ENCODE measurements around the gene CIDEB.

Gene CIDEB

GRCh38 chr14:24272467-24272866, 35.3 kb downstream of the CIDEB start:
- no peaks in the 10 kb centered on the region for H4K20me1 ChIP-seq (ENCODE audit: insufficient read depth, low read length)
- 0 out of 2 replicates have a peak, but pooled peaks cover 5% of the 10 kb centered on the region for H3K79me2 ChIP-seq (ENCODE audit: low read length)
- H3K36me3 ChIP-seq (replicated peaks; ENCODE audit: insufficient read depth, low read length) = no peaks in the 10 kb centered on the region
- no peaks in the 10 kb centered on the region for H3K27me3 ChIP-seq (replicated peaks; ENCODE audit: insufficient read depth, low read length)
- peaks cover 19% of the 10 kb centered on the region for H3K4me1 ChIP-seq (ENCODE audit: low read length)
- no peak overlapping the region for H2AFZ ChIP-seq (ENCODE audit: low read length)
- no peaks in the 10 kb centered on the region for H3K9me2 ChIP-seq (replicated peaks; ENCODE audit: insufficient read depth, low read length)
- no peaks in the 10 kb centered on the region for H3K9me3 ChIP-seq (replicated peaks; ENCODE audit: insufficient read depth, low read length)
- no peak for DNase-seq
- no peak overlapping the region; the same call in 1 of the 2 replicates for H3K9ac ChIP-seq (ENCODE audit: low read length)
- H3F3A ChIP-seq (ENCODE audit: insufficient read depth, low read length) = 0 out of 2 replicates have a peak, but pooled peaks cover 6% of the 10 kb centered on the region
- no peak overlapping the region for H3K27ac ChIP-seq (ENCODE audit: low read length)
- no peak overlapping the region for H3K4me3 ChIP-seq (ENCODE audit: low read length)
- H3K4me2 ChIP-seq (ENCODE audit: low read depth, low read length) = 0 out of 2 replicates have a peak overlapping the region, but pooled peaks have one; percentile 65
- TF ChIP-seq CTCF (IDR thresholded peaks at IDR 0.05; ENCODE audit: low read length) (no peak), EZH2 (optimal IDR thresholded peaks at IDR 0.05; ENCODE audit: low read depth, low read length) (no peak), EZH2phosphoT487 (IDR thresholded peaks at IDR 0.05; ENCODE audit: low read length) (no peak)

- Histone ChIP-seq H3K4me2 (ENCODE audit: low read depth, low read length) (peak overlapping the region; percentile 65; the same call in 1 of the 2 replicates), H3K27ac (ENCODE audit: low read length) (peak overlapping the region; percentile 73), H3K79me2 (ENCODE audit: low read length) (0 out of 2 replicates have a peak, but pooled peaks cover 5% of the 10 kb centered on the region), H3K9ac (ENCODE audit: low read length) (peak overlapping the region; percentile 54; the same call in 1 of the 2 replicates), H3K9me2 (replicated peaks; ENCODE audit: insufficient read depth, low read length) (no peaks in the 10 kb centered on the region), H3K9me3 (replicated peaks; ENCODE audit: insufficient read depth, low read length) (no peaks in the 10 kb centered on the region), H3K27me3 (replicated peaks; ENCODE audit: insufficient read depth, low read length) (no peaks in the 10 kb centered on the region), H2AFZ (ENCODE audit: low read length) (peak overlapping the region; percentile 53; the same call in 1 of the 2 replicates), H3K36me3 (replicated peaks; ENCODE audit: insufficient read depth, low read length) (no peaks in the 10 kb centered on the region), H3K4me1 (ENCODE audit: low read length) (peaks cover 19% of the 10 kb centered on the region), H4K20me1 (ENCODE audit: insufficient read depth, low read length) (no peaks in the 10 kb centered on the region), H3K4me3 (ENCODE audit: low read length) (peak overlapping the region; percentile 37; the same call in 1 of the 2 replicates), H3F3A (ENCODE audit: insufficient read depth, low read length) (0 out of 2 replicates have a peak, but pooled peaks cover 6% of the 10 kb centered on the region)
- DNase-seq = no peak
- TF ChIP-seq EZH2phosphoT487 (IDR thresholded peaks at IDR 0.05; ENCODE audit: low read length) (no peak), CTCF (IDR thresholded peaks at IDR 0.05; ENCODE audit: low read length) (no peak), EZH2 (optimal IDR thresholded peaks at IDR 0.05; ENCODE audit: low read depth, low read length) (no peak)
Observed at GRCh38 chr14:24271834-24272263, 35.9 kb downstream of the CIDEB start.

- H3F3A ChIP-seq (ENCODE audit: insufficient read depth, low read length) = 0 out of 2 replicates have a peak, but pooled peaks cover 6% of the 10 kb centered on the region
- H3K4me1 ChIP-seq (ENCODE audit: low read length) = peaks cover 19% of the 10 kb centered on the region
- no peaks in the 10 kb centered on the region for H3K9me2 ChIP-seq (replicated peaks; ENCODE audit: insufficient read depth, low read length)
- no peaks in the 10 kb centered on the region for H3K27me3 ChIP-seq (replicated peaks; ENCODE audit: insufficient read depth, low read length)
- H3K79me2 ChIP-seq (ENCODE audit: low read length) = 0 out of 2 replicates have a peak, but pooled peaks cover 5% of the 10 kb centered on the region
- peak; percentile 91 for DNase-seq
- H2AFZ ChIP-seq (ENCODE audit: low read length) = peak within 1 kb of the TSS; percentile 65
- no peaks in the 10 kb centered on the region for H3K9me3 ChIP-seq (replicated peaks; ENCODE audit: insufficient read depth, low read length)
- H3K36me3 ChIP-seq (replicated peaks; ENCODE audit: insufficient read depth, low read length) = no peaks in the 10 kb centered on the region
- peak within 1 kb of the TSS; percentile 92 for H3K4me2 ChIP-seq (ENCODE audit: low read depth, low read length)
- H3K9ac ChIP-seq (ENCODE audit: low read length) = peak within 1 kb of the TSS; percentile 94
- H4K20me1 ChIP-seq (ENCODE audit: insufficient read depth, low read length) = no peaks in the 10 kb centered on the region
- TF ChIP-seq EZH2phosphoT487 (IDR thresholded peaks at IDR 0.05; ENCODE audit: low read length) = no peak
- TF ChIP-seq EZH2 (optimal IDR thresholded peaks at IDR 0.05; ENCODE audit: low read depth, low read length) = no peak
- TF ChIP-seq CTCF (IDR thresholded peaks at IDR 0.05; ENCODE audit: low read length) = peak; percentile 49
- peak within 1 kb of the TSS; percentile 73 for H3K27ac ChIP-seq (ENCODE audit: low read length)
- peak within 1 kb of the TSS; percentile 77 for H3K4me3 ChIP-seq (ENCODE audit: low read length)
Observed at GRCh38 chr14:24271134-24271833, 36.5 kb downstream of the CIDEB start, which contains the start of gene RABGGTA. TSS of gene RABGGTA (minus strand) at chr14:24271597. CDS start at chr14:24271115, 482 bp downstream.

Data from MM.1S (cell line).